ENCODE measurements around the gene AP3S2. TPM values are rescaled to one million over a fixed set of nuclear protein-coding genes. Genes with fewer than 3 reads are reported as not detected.

AP3S2 gene
- total and polyA plus RNA-seq, 2 of the 13 experiments (the other 11 are each of a cell fraction or from before 2014, with no cell fraction given): 17.6 to 44.4 TPM

DNA sequence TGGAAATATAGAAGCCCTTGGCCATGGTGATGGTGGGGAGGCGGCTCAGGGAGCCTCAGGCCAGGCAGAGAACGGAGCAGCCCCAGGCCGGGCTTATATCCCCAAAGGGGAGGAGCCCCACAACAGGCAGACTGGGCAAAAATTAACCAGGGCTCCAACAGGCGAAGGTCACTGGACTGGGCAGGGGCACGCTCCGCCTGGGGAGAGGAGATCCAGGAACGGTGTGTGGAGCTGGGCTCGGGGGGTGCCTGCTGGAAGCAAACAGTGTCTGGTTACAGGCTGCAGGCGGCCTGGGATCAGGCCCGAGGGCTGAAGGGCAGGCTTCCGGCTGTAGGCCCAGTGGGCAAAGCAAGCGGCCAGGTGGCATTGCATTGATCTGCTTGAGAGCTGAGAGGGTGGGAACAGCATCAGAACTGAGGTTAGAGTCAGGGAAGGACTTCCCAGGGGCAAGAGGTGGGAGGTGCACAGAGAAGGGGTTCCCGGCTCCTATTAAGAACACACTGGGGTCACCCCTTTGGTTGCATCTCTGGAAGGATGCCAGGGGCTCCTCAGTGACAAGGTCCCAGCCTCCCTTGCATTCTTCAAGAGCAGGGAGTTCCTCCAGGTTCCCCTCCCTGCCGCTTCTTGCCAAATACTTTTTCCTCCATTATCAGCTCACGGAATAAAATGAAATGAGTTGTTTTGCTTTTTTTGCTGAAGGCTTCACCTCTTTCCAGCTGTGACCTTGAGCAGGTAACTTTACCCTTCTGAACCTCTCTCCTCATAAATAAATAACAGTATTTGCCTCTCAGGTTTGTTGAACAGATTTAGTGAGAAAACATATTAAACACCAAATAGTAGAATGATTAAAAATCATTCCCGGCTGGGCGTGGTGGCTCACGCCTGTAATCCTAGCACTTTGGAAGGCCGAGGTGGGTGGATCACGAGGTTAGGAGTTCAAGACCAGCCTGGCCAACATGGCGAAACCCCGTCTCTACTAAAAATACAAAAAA is 86.9 kb downstream of the AP3S2 start (continued):
- TF ChIP-seq JUNB (CRISPR knock-in tag; IDR thresholded peaks at IDR 0.05; ENCODE audit: borderline replicate concordance) (no peak), ZNF629 (CRISPR knock-in tag; conservative IDR thresholded peaks at IDR 0.05) (peak; percentile 54), ASH2L (IDR thresholded peaks at IDR 0.05; ENCODE audit: insufficient read length, low read depth, low read length) (peak; percentile 64), NKX3-1 (CRISPR knock-in tag; IDR thresholded peaks at IDR 0.05) (0 out of 2 replicates have a peak, but pooled peaks have one; percentile 34), ZNF143 (CRISPR knock-in tag; IDR thresholded peaks at IDR 0.05) (no peak), PREB (CRISPR knock-in tag; IDR thresholded peaks at IDR 0.05) (no peak), ZNF546 (CRISPR knock-in tag; conservative IDR thresholded peaks at IDR 0.05) (0 out of 2 replicates have a peak, but pooled peaks have one; percentile 60), RXRB (CRISPR knock-in tag; IDR thresholded peaks at IDR 0.05; ENCODE audit: borderline replicate concordance) (peak; percentile 85; the same call in 1 of the 2 replicates), ZNF780A (CRISPR knock-in tag; IDR thresholded peaks at IDR 0.05) (no peak), KAT8 (CRISPR knock-in tag; IDR thresholded peaks at IDR 0.05) (peak; percentile 82), ZNF501 (CRISPR knock-in tag; IDR thresholded peaks at IDR 0.05) (peak; percentile 57; the same call in 1 of the 2 replicates), ZNF350 (CRISPR knock-in tag; IDR thresholded peaks at IDR 0.05; ENCODE audit: borderline replicate concordance, low read depth) (peak; percentile 17; the same call in 1 of the 2 replicates), THAP11 (CRISPR knock-in tag; IDR thresholded peaks at IDR 0.05) (peak; percentile 66; the same call in 1 of the 2 replicates), NFKBIZ (CRISPR knock-in tag; IDR thresholded peaks at IDR 0.05) (peak; percentile 46; the same call in 1 of the 2 replicates), TBX3 (IDR thresholded peaks at IDR 0.05; ENCODE audit: borderline replicate concordance) (no peak), MAFF (IDR thresholded peaks at IDR 0.05; ENCODE audit: low read depth, low read length) (0 out of 2 replicates have a peak, but pooled peaks have one; percentile 2), HNRNPL (IDR thresholded peaks at IDR 0.05; ENCODE audit: low read depth, low read length) (peak; percentile 100), ARNTL (CRISPR knock-in tag; IDR thresholded peaks at IDR 0.05) (peak; percentile 74; the same call in 1 of the 2 replicates), ERF (CRISPR knock-in tag; IDR thresholded peaks at IDR 0.05) (peak; percentile 87; the same call in 1 of the 2 replicates), ISX (CRISPR knock-in tag; conservative IDR thresholded peaks at IDR 0.05) (no peak), MAFK (conservative IDR thresholded peaks at IDR 0.05 in 1 of 2, IDR thresholded peaks at IDR 0.05 in 1 of 2; ENCODE audit: low read length in 2 of 2) (peak; percentile 23 to 25; a peak in 1 of 4 replicates), ONECUT2 (CRISPR knock-in tag; IDR thresholded peaks at IDR 0.05) (peak; percentile 76)
- TF ChIP-seq, protein P1, sequence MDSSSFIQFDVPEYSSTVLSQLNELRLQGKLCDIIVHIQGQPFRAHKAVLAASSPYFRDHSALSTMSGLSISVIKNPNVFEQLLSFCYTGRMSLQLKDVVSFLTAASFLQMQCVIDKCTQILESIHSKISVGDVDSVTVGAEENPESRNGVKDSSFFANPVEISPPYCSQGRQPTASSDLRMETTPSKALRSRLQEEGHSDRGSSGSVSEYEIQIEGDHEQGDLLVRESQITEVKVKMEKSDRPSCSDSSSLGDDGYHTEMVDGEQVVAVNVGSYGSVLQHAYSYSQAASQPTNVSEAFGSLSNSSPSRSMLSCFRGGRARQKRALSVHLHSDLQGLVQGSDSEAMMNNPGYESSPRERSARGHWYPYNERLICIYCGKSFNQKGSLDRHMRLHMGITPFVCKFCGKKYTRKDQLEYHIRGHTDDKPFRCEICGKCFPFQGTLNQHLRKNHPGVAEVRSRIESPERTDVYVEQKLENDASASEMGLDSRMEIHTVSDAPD (CRISPR knock-in tag; IDR thresholded peaks at IDR 0.05): peak; percentile 77
- TF ChIP-seq, protein P2, sequence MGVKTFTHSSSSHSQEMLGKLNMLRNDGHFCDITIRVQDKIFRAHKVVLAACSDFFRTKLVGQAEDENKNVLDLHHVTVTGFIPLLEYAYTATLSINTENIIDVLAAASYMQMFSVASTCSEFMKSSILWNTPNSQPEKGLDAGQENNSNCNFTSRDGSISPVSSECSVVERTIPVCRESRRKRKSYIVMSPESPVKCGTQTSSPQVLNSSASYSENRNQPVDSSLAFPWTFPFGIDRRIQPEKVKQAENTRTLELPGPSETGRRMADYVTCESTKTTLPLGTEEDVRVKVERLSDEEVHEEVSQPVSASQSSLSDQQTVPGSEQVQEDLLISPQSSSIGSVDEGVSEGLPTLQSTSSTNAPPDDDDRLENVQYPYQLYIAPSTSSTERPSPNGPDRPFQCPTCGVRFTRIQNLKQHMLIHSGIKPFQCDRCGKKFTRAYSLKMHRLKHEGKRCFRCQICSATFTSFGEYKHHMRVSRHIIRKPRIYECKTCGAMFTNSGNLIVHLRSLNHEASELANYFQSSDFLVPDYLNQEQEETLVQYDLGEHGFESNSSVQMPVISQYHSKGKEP (CRISPR knock-in tag; IDR thresholded peaks at IDR 0.05): no peak
- TF ChIP-seq, protein P3, sequence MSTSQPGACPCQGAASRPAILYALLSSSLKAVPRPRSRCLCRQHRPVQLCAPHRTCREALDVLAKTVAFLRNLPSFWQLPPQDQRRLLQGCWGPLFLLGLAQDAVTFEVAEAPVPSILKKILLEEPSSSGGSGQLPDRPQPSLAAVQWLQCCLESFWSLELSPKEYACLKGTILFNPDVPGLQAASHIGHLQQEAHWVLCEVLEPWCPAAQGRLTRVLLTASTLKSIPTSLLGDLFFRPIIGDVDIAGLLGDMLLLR (CRISPR knock-in tag; IDR thresholded peaks at IDR 0.05): 0 out of 2 replicates have a peak, but pooled peaks have one; percentile 6

All from HepG2 (cell line).